Smooth muscle cell (in vitro differentiated cells): ENCODE data around the gene AZU1. TPM values are rescaled to one million over a fixed set of nuclear protein-coding genes. Genes with fewer than 3 reads are reported as not detected.

ENCODE experiments used
- DNase-seq: peaks from one replicate; lab custom pipeline; 2025; ENCODE audit not compliant: unreplicated experiment; lab: John Stamatoyannopoulos, UW
- H2AFZ ChIP-seq: fragments of 200-600 bp; sonication (generic); 2 replicates; pipeline ENCODE4 v1.6.0; 2016; ENCODE audit warnings: antibody characterized with exemption, low read depth, mild to moderate bottlenecking
- H3F3A ChIP-seq: fragments of 200-600 bp; sonication (generic); 2 replicates; pipeline ENCODE4 v1.6.0; 2017; ENCODE audit warnings: antibody characterized with exemption, low read depth
- H3K27ac ChIP-seq: fragments of 200-600 bp; sonication (generic); 2 replicates; pipeline ENCODE4 v1.5.1; 2016; ENCODE audit warnings: low read depth, mild to moderate bottlenecking
- H3K27me3 ChIP-seq: fragments of 200-600 bp; sonication (generic); 2 replicates; pipeline ENCODE4 v1.6.1; 2016; ENCODE audit warnings: low read depth, mild to moderate bottlenecking
- H3K36me3 ChIP-seq: fragments of 200-600 bp; sonication (generic); 2 replicates; pipeline ENCODE4 v1.5.1; 2016; ENCODE audit warnings: low read depth
- H3K4me1 ChIP-seq: fragments of 200-600 bp; sonication (generic); 2 replicates; pipeline ENCODE4 v1.5.1; 2016; ENCODE audit warnings: low read depth
- H3K4me2 ChIP-seq: fragments of 200-600 bp; sonication (generic); 2 replicates; pipeline ENCODE4 v1.6.0; 2016; ENCODE audit warnings: mild to moderate bottlenecking
- H3K4me3 ChIP-seq: fragments of 200-600 bp; sonication (generic); 2 replicates; pipeline ENCODE4 v1.5.1; 2016; ENCODE audit warnings: mild to moderate bottlenecking
- H3K79me2 ChIP-seq: fragments of 200-600 bp; sonication (generic); 2 replicates; pipeline ENCODE4 v1.6.0; 2016; ENCODE audit warnings: low read depth, mild to moderate bottlenecking
- H3K9ac ChIP-seq: fragments of 200-600 bp; sonication (generic); 2 replicates; pipeline ENCODE4 v1.6.0; 2016; ENCODE audit warnings: low read depth
- H3K9me3 ChIP-seq: fragments of 200-600 bp; sonication (generic); replicated peaks from 2 replicates; pipeline ENCODE4 v1.5.1; 2016; ENCODE audit warnings: low read depth
- H4K20me1 ChIP-seq: fragments of 200-600 bp; sonication (generic); 2 replicates; pipeline ENCODE4 v1.6.0; 2016; ENCODE audit warnings: low read depth
- WGBS: methylation state at CpG from one replicate; pipeline ENCODE4 v1.1.7; 2016; ENCODE audit warnings: low lambda C conversion rate; 5-methylcytosine and 5-hydroxymethylcytosine counted together
- polyA plus RNA-seq: library from polyadenylated mRNA; unstranded; fragments of >200 nt; fragmentation: Nextera tagmentation; extraction: Ambion mirVana; gene quantifications from 2 replicates; pipeline ENCODE4 v1.2.1, GENCODE V29; 2016
- total RNA-seq: library from RNA; depleted of rRNA; stranded (reverse); fragments of >200 nt; gene quantifications from 2 replicates; pipeline ENCODE4 v1.2.3, GENCODE V29; 2014
- TF ChIP-seq, protein P1 (sequence below): fragments of 200-600 bp; sonication (generic); IDR thresholded peaks from 2 replicates; pipeline ENCODE4 v1.5.1; 2017; ENCODE audit warnings: borderline replicate concordance, mild to moderate bottlenecking, antibody characterized with exemption; ENCODE audit not compliant: insufficient read depth, poor library complexity, severe bottlenecking

Gene AZU1
- total and polyA plus RNA-seq, 2 experiments from 2014 or later = 0.32 to 8.0 TPM

DNA sequence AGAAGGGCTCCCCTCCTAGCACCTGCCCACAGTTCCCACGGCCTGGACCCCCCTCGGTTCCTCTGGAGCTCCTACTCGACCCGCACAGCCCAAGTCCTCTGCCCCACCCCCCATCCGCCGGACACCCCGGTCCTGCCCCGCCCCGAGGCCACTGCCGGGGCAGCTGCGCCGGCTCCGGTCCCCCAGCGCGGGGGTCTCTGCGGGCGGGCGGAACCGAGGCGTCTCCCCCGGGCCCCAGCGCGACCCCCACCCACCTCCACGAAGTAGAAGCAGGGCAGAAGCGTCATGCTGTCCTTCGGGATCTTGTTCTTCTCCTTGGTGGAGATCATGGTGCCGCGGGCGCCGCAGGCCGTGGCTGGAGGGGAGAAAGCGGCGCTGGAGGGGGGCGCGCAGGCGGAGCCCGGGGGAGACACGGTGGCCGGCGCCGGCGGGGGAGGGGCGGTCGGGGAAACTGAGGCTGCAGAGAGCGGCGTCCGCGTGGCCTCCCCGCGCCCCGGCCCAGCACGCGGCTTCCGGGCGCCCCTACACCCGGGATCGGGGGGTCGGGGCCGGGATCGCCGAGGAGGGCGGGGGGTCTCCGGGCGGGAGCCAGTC, 6.3 kb upstream of the AZU1 start:
- Histone ChIP-seq H3K4me1 (peaks cover 5% of the 10 kb centered on the region), H3K4me3 (peak overlapping the region; percentile 77), H3F3A (no peaks in the 10 kb centered on the region), H3K9ac (peak overlapping the region; percentile 34), H3K27ac (no peak overlapping the region), H3K4me2 (peak overlapping the region; percentile 100), H3K36me3 (no peaks in the 10 kb centered on the region), H3K9me3 (no peaks in the 10 kb centered on the region), H2AFZ (no peak overlapping the region), H3K27me3 (no peaks in the 10 kb centered on the region), H4K20me1 (no peaks in the 10 kb centered on the region), H3K79me2 (no peaks in the 10 kb centered on the region)
- DNase-seq = no peak
- TF ChIP-seq, protein P1, sequence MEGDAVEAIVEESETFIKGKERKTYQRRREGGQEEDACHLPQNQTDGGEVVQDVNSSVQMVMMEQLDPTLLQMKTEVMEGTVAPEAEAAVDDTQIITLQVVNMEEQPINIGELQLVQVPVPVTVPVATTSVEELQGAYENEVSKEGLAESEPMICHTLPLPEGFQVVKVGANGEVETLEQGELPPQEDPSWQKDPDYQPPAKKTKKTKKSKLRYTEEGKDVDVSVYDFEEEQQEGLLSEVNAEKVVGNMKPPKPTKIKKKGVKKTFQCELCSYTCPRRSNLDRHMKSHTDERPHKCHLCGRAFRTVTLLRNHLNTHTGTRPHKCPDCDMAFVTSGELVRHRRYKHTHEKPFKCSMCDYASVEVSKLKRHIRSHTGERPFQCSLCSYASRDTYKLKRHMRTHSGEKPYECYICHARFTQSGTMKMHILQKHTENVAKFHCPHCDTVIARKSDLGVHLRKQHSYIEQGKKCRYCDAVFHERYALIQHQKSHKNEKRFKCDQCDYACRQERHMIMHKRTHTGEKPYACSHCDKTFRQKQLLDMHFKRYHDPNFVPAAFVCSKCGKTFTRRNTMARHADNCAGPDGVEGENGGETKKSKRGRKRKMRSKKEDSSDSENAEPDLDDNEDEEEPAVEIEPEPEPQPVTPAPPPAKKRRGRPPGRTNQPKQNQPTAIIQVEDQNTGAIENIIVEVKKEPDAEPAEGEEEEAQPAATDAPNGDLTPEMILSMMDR = no peak
- under 1% methylated on average over 20 of the region's 64 CpGs for WGBS

DNA sequence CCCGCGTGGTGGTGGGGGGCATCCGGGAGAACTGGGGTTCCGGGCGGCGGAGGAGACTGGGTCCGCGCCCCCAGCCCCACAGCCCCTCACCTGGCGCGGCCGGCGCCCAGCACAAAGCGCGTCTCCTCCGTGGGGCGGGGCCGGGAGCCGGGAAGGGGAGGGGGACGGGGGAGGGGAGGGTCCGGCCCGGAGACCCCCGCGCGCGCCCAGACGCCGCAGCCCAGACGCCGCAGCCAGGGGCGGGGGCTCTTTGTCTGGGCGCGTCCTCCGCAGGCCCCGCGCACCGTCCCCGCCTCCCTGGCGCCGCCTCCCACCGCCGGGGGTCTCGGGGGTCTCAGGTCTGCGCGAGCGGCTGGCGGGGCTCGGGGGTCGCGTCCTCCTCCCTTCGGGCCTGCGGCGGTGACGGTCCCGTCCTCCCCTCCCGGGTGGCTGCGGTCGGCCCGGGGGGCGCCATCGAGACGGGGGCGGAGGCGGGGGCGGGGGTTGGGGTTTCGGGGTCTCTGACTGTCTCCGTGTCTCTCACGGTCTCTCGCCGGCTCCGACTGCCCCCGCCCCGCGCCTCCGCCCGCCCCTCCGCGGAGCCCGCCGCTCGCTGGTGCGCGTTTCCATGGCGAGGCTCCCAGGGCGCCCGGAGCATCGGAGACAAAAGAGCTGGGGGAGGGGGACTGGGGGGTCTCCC, 5.7 kb upstream of the AZU1 start, which contains the start of gene PLPPR3:
TSS of gene PLPPR3 (minus strand) at position 131 of the 679 bp plus-strand sequence. CDS start 396 bp downstream, outside the sequence.
- H2AFZ ChIP-seq = no peak within 1 kb of the TSS
- TF ChIP-seq, protein P1 = no peak
- DNase-seq = no peak

DNA sequence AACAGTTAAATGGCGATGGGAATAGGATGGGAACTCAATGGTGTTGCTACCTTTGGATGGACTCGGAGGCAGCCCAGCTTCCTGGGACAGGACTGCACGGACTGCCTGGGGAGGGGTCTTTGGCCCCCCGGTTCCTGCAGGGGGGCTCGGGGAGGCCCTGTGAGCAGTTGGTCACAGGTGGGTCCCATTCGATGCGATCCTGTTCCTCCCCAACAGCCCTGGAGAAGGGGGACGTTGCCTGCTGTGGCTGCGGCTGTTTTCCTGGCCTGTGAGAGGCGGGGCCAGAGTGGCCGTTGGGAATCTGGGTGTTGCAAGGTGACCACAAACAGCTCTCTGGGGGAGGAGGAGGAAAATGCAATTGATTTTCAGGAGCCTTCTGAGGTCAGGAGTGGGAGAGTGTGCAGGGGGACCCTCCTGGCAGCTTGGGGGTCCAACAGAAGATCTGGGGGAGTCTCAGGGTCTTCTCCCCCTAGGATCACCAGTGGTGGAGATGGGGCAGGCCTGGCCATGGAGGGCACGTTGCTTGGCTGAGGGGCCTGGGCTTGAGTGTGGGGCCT, 4.0 kb upstream of the AZU1 start:
- Histone ChIP-seq H3K4me1 (peaks cover 5% of the 10 kb centered on the region), H3K4me2 (no peak overlapping the region), H3F3A (no peaks in the 10 kb centered on the region), H3K27me3 (no peaks in the 10 kb centered on the region), H3K79me2 (no peaks in the 10 kb centered on the region), H2AFZ (no peak overlapping the region), H3K4me3 (no peak overlapping the region), H3K9me3 (no peaks in the 10 kb centered on the region), H3K27ac (no peak overlapping the region), H3K9ac (no peak overlapping the region), H3K36me3 (no peaks in the 10 kb centered on the region), H4K20me1 (no peaks in the 10 kb centered on the region)
- no peak for DNase-seq
- WGBS = 69% methylated on average over 12 of the region's 12 CpGs
- TF ChIP-seq, protein P1 = no peak

More for the DNA sequence above, 5.7 kb upstream of the AZU1 start, which contains the start of gene PLPPR3:
- Histone ChIP-seq H3K27ac (no peak within 1 kb of the TSS), H3K4me2 (peak within 1 kb of the TSS; percentile 100), H4K20me1 (no peaks in the 10 kb centered on the region), H3K9ac (peak within 1 kb of the TSS; percentile 34), H3K9me3 (no peaks in the 10 kb centered on the region), H3K4me1 (peaks cover 5% of the 10 kb centered on the region), H3K79me2 (no peaks in the 10 kb centered on the region), H3F3A (no peaks in the 10 kb centered on the region), H3K27me3 (no peaks in the 10 kb centered on the region), H3K36me3 (no peaks in the 10 kb centered on the region), H3K4me3 (peak within 1 kb of the TSS; percentile 77)
- 0% methylated on average over 7 of the region's 86 CpGs for WGBS
